SK-N-SH (cell line): ENCODE results near the gene CLIC4. TPM values are rescaled to one million over a fixed set of nuclear protein-coding genes. Genes with fewer than 3 reads are reported as not detected.

ENCODE experiments used
- CTCF ChIA-PET: fragments of 300-600, 350-600 bp; formaldehyde crosslinking; extraction: SDS; loops from one replicate; lab custom pipeline; 2021; lab: Yijun Ruan, JAX
- POLR2A ChIA-PET: fragments of 350-600 bp; sonication (Branson Sonifier 250); formaldehyde crosslinking; extraction: SDS; loops from one replicate; lab custom pipeline; 2020; ENCODE audit warnings: antibody characterized with exemption, inconsistent platforms; lab: Yijun Ruan, JAX
- DNase-seq: peaks from one replicate; pipeline ENCODE4 v3.0.0; 2012
- H2AFZ ChIP-seq: fragments of 200-600 bp; sonication (generic); 2 replicates; pipeline ENCODE4 v1.8.1; 2016; ENCODE audit warnings: antibody characterized with exemption, mild to moderate bottlenecking, low read depth
- H3F3A ChIP-seq: fragments of 200-600 bp; sonication (generic); replicated peaks from 2 replicates; pipeline ENCODE3; 2016; ENCODE audit warnings: antibody characterized with exemption, mild to moderate bottlenecking; ENCODE audit not compliant: insufficient read depth
- H3K27ac ChIP-seq, 2 experiments: fragments of 200-500 bp in 1 of 2; fragments of 200-600 bp in 1 of 2; sonication (Bioruptor generic) in 1 of 2; sonication (generic), shearing (Covaris generic) in 1 of 2; 2 replicates each; pipeline versions ENCODE4 v1.5.1 to v1.6.1; 2014 to 2016; ENCODE audit warnings: low read depth in 2 of 2, inconsistent platforms in 1 of 2, low read length in 1 of 2, mild to moderate bottlenecking in 1 of 2, mixed read lengths in 1 of 2
- H3K27me3 ChIP-seq: fragments of 200-600 bp; sonication (generic), shearing (Covaris generic); 2 replicates; pipeline ENCODE4 v1.6.1; 2016; ENCODE audit warnings: mixed run types; ENCODE audit not compliant: insufficient read depth
- H3K36me3 ChIP-seq, 2 experiments: fragments of 200-500 bp in 1 of 2; fragments of 200-600 bp in 1 of 2; sonication (Bioruptor generic) in 1 of 2; sonication (generic) in 1 of 2; replicated peaks in 1 of 2; 2 replicates each; pipeline versions ENCODE3 to v1.5.1; 2014 to 2016; ENCODE audit warnings: low read length in 1 of 2, mild to moderate bottlenecking in 1 of 2; ENCODE audit not compliant: insufficient read depth in 2 of 2, control insufficient read depth in 1 of 2
- H3K4me1 ChIP-seq, 2 experiments: fragments of 200-500 bp in 1 of 2; fragments of 200-600 bp in 1 of 2; sonication (Bioruptor generic) in 1 of 2; sonication (generic), shearing (Covaris generic) in 1 of 2; 2 replicates each; pipeline versions ENCODE4 v1.5.1 to v1.6.1; 2014 to 2016; ENCODE audit warnings: low read depth in 1 of 2, low read length in 1 of 2, mixed run types in 1 of 2; ENCODE audit not compliant: insufficient read depth in 2 of 2, control insufficient read depth in 1 of 2
- H3K4me2 ChIP-seq: fragments of 200-600 bp; sonication (generic), shearing (Covaris generic); 2 replicates; pipeline ENCODE4 v1.6.1; 2017; ENCODE audit warnings: mixed run types
- H3K4me3 ChIP-seq, 2 experiments: fragments of 200-500 bp in 1 of 2; fragments of 200-600 bp in 1 of 2; sonication (Bioruptor generic) in 1 of 2; sonication (generic), shearing (Covaris generic) in 1 of 2; 2 replicates each; pipeline versions ENCODE4 v1.5.1 to v1.8.1; 2014 to 2016; ENCODE audit warnings: low read depth in 2 of 2, inconsistent platforms in 1 of 2, low read length in 1 of 2, mild to moderate bottlenecking in 1 of 2, mixed read lengths in 1 of 2, moderate library complexity in 1 of 2
- H3K79me2 ChIP-seq: fragments of 200-600 bp; sonication (generic); 2 replicates; pipeline ENCODE4 v1.8.1; 2017; ENCODE audit warnings: mild to moderate bottlenecking; ENCODE audit not compliant: insufficient read depth
- H3K9ac ChIP-seq: fragments of 200-600 bp; sonication (generic); 2 replicates; pipeline ENCODE4 v1.6.1; 2017; ENCODE audit warnings: mixed run types
- H3K9me2 ChIP-seq: fragments of 200-600 bp; sonication (generic); 2 replicates; pipeline ENCODE4 v1.6.1; 2017; ENCODE audit warnings: mixed run types
- H3K9me3 ChIP-seq: fragments of 200-600 bp; sonication (generic); 2 replicates; pipeline ENCODE4 v1.6.1; 2017; ENCODE audit warnings: mixed run types, mild to moderate bottlenecking, moderate library complexity
- H4K20me1 ChIP-seq: fragments of 200-600 bp; sonication (generic); 2 replicates; pipeline ENCODE4 v1.6.1; 2017; ENCODE audit warnings: mild to moderate bottlenecking, mixed run types; ENCODE audit not compliant: insufficient read depth
- CHD2 ChIP-seq: fragments of 150-350 bp; IDR thresholded peaks from 2 replicates; pipeline ENCODE4 v1.6.1; 2018; ENCODE audit warnings: low read length; ENCODE audit not compliant: partially characterized antibody
- EP300 ChIP-seq, 2 experiments: IDR thresholded peaks; 2 replicates each; pipeline versions ENCODE4 v1.4.0 to v1.6.1; 2012; ENCODE audit warnings: borderline replicate concordance in 1 of 2, low read depth in 1 of 2, low read length in 1 of 2
- EZH2phosphoT487 ChIP-seq: fragments of 200-600 bp; sonication (generic); IDR thresholded peaks from 2 replicates; pipeline ENCODE4 v1.6.1; 2017; ENCODE audit warnings: low read depth, mixed run types, mild to moderate bottlenecking, antibody characterized with exemption, moderate library complexity, borderline replicate concordance
- FOSL2 ChIP-seq: IDR thresholded peaks from 2 replicates; pipeline ENCODE4 v1.4.0; 2012; ENCODE audit warnings: low read depth, mild to moderate bottlenecking, moderate library complexity, borderline replicate concordance
- GABPA ChIP-seq: IDR thresholded peaks from 2 replicates; pipeline ENCODE4 v1.4.0; 2012; ENCODE audit warnings: low read depth, mild to moderate bottlenecking
- GATA2 ChIP-seq: sonication (generic); formaldehyde crosslinking; IDR thresholded peaks from 2 replicates; pipeline ENCODE4 v1.5.0; 2020; ENCODE audit warnings: mild to moderate bottlenecking, missing genetic modification reagents
- MXI1 ChIP-seq: IDR thresholded peaks from 2 replicates; pipeline ENCODE4 v1.6.1; 2012; ENCODE audit warnings: mild to moderate bottlenecking, low read depth, low read length, improper control_type of control experiment
- NRF1 ChIP-seq: IDR thresholded peaks from 2 replicates; pipeline ENCODE4 v1.6.1; 2012; ENCODE audit warnings: low read depth, mild to moderate bottlenecking, low read length
- RXRA ChIP-seq: IDR thresholded peaks from 2 replicates; pipeline ENCODE4 v1.4.0; 2012; ENCODE audit warnings: low read depth, mild to moderate bottlenecking, borderline replicate concordance
- SMC3 ChIP-seq: IDR thresholded peaks from 2 replicates; pipeline ENCODE4 v1.6.1; 2012; ENCODE audit warnings: low read depth, low read length, improper control_type of control experiment
- TAF1 ChIP-seq: IDR thresholded peaks from 2 replicates; pipeline ENCODE4 v1.6.1; 2012; ENCODE audit warnings: low read depth, mild to moderate bottlenecking, low read length, moderate library complexity, borderline replicate concordance
- TEAD4 ChIP-seq: IDR thresholded peaks from 2 replicates; pipeline ENCODE4 v1.4.0; 2012; ENCODE audit warnings: mild to moderate bottlenecking, borderline replicate concordance; ENCODE audit not compliant: insufficient read depth
- WGBS: methylation state at CpG from one replicate; pipeline ENCODE4 v1.1.6; 2017; ENCODE audit warnings: low lambda C conversion rate; 5-methylcytosine and 5-hydroxymethylcytosine counted together
- polyA plus RNA-seq, 3 experiments: library from polyadenylated mRNA; depleted of rRNA; stranded (reverse); fragments of >200 nt; gene quantifications; 2 replicates each; pipeline ENCODE4 v1.2.3, GENCODE V29; 2012
- TF ChIP-seq, protein P1 (sequence below): IDR thresholded peaks from 2 replicates; pipeline ENCODE4 v1.6.1; 2012; ENCODE audit warnings: mild to moderate bottlenecking, low read depth, low read length, moderate library complexity
- TF ChIP-seq, protein P2 (sequence below): IDR thresholded peaks from 2 replicates; pipeline ENCODE4 v1.4.0; 2012; ENCODE audit warnings: low read depth, borderline replicate concordance
- TF ChIP-seq, protein P3 (sequence below): fragments of 150-350 bp; IDR thresholded peaks from 2 replicates; pipeline ENCODE4 v1.6.1; 2017; ENCODE audit warnings: antibody characterized with exemption, low read length, low read depth, borderline replicate concordance
- TF ChIP-seq, protein P4 (sequence below): IDR thresholded peaks from 2 replicates; pipeline ENCODE4 v1.4.0; 2012; ENCODE audit warnings: low read depth, borderline replicate concordance

The CLIC4 gene
- polyA plus RNA-seq, 1 of the 3 experiments (the other 2 are of a cell fraction), result 66.4 TPM

DNA sequence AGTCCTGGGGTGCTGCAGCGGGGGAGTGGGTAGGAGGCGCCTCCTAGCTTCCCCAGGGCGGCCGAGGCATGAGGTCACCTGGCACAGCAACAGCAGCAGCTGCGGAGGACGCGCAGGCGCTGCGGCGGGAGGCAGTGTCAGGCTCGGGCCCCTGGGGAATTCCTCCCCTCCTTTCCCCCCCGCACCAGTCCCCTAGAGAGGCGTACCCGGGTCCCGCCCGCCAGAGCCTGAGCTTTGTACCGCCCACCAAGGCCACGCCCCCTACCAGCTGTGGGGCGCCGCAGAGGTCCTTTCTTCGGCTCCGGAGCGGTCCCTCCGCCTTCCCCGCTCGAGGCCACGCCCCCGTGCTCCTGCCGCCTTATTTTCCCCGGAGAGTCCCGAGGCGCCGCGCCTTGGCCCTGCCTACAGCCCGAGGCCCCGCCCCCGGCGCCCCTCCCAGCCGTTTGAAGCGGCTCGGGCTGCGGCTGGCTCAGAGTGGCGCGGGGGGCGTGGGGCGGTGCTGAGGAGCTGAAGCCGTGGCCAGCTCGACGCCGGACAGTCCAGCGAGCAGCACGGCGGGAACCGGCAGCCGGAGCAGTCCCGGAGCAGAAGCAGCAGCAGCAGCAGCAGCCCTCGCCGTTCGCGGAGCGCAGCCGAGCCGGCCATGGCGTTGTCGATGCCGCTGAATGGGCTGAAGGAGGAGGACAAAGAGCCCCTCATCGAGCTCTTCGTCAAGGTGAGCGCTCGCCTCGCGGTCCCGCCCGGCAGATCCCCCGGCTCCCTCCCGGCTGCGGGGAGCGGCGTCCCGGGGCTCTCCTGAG lies at the start of gene CLIC4 (continued):
- TF ChIP-seq NRF1 (peak; percentile 80), CHD2 (peak; percentile 10), FOSL2 (peak; percentile 22; the same call in 1 of the 2 replicates), MXI1 (no peak; the same call in 1 of the 2 replicates), SMC3 (no peak)
- TF ChIP-seq, protein P1, sequence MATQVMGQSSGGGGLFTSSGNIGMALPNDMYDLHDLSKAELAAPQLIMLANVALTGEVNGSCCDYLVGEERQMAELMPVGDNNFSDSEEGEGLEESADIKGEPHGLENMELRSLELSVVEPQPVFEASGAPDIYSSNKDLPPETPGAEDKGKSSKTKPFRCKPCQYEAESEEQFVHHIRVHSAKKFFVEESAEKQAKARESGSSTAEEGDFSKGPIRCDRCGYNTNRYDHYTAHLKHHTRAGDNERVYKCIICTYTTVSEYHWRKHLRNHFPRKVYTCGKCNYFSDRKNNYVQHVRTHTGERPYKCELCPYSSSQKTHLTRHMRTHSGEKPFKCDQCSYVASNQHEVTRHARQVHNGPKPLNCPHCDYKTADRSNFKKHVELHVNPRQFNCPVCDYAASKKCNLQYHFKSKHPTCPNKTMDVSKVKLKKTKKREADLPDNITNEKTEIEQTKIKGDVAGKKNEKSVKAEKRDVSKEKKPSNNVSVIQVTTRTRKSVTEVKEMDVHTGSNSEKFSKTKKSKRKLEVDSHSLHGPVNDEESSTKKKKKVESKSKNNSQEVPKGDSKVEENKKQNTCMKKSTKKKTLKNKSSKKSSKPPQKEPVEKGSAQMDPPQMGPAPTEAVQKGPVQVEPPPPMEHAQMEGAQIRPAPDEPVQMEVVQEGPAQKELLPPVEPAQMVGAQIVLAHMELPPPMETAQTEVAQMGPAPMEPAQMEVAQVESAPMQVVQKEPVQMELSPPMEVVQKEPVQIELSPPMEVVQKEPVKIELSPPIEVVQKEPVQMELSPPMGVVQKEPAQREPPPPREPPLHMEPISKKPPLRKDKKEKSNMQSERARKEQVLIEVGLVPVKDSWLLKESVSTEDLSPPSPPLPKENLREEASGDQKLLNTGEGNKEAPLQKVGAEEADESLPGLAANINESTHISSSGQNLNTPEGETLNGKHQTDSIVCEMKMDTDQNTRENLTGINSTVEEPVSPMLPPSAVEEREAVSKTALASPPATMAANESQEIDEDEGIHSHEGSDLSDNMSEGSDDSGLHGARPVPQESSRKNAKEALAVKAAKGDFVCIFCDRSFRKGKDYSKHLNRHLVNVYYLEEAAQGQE, result peak; percentile 75; the same call in 1 of the 2 replicates
- TF ChIP-seq, protein P2, sequence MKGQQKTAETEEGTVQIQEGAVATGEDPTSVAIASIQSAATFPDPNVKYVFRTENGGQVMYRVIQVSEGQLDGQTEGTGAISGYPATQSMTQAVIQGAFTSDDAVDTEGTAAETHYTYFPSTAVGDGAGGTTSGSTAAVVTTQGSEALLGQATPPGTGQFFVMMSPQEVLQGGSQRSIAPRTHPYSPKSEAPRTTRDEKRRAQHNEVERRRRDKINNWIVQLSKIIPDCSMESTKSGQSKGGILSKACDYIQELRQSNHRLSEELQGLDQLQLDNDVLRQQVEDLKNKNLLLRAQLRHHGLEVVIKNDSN, result 0 out of 2 replicates have a peak, but pooled peaks have one; percentile 52

DNA sequence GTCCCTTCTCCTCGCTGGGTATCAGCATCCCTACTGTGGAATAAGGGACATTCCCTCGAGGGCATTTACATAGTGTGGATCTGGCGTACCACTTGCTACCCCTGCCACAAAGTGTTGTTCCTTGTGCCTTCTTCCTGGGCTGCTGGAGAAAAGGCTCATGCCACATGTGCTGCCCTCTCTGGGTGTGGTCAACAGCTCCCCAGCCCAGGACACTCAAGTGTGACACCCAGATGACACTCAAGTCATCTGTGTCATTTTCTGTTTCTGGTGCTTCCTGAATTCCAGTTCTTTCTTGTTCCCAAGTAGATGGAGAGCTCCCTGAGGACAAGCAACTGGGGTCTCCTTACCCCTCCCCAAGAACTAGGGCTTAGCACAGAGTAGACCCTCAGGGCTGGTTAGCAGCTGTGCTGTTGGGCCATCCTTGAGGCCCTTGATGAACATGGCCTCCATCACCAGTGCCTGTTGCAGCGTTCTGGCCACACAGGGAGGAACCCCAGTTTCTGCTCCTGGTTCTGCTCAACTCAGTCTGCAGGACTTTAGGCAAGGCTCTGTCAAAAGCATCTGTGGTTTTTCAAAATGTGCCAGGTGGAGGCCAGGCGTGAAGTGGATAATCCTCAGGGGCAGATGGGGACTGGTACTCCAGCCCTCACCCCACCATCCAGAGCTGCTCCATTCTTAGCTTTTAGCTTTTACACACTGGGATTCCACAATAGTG lies 49.0 kb upstream of the CLIC4 start:
- Histone ChIP-seq H3K9me3 (no peaks in the 10 kb centered on the region), H3K27me3 (no peaks in the 10 kb centered on the region), H3K9ac (no peak overlapping the region), H2AFZ (no peak overlapping the region), H3K79me2 (no peaks in the 10 kb centered on the region), H3K4me1 (peaks cover 0 to 24% of the 10 kb centered on the region in 2 experiments; a peak in 1 of 4 replicates), H3K36me3 (no peaks in the 10 kb centered on the region), H3K9me2 (no peaks in the 10 kb centered on the region), H3K27ac (no peak overlapping the region; a peak in 1 of 4 replicates), H3K4me2 (no peak overlapping the region), H3K4me3 (no peak overlapping the region), H3F3A (no peaks in the 10 kb centered on the region), H4K20me1 (no peaks in the 10 kb centered on the region)
- DNase-seq, result no peak
- WGBS, result 96% methylated on average over 5 of the region's 5 CpGs
- POLR2A ChIA-PET, result no interaction called here
- TF ChIP-seq, protein P3, sequence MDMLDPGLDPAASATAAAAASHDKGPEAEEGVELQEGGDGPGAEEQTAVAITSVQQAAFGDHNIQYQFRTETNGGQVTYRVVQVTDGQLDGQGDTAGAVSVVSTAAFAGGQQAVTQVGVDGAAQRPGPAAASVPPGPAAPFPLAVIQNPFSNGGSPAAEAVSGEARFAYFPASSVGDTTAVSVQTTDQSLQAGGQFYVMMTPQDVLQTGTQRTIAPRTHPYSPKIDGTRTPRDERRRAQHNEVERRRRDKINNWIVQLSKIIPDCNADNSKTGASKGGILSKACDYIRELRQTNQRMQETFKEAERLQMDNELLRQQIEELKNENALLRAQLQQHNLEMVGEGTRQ, result no peak
- TF ChIP-seq GATA2 (CRISPR knock-in tag), result no peak
- no peak for TF ChIP-seq RXRA
- TF ChIP-seq GABPA, result no peak
- no peak for TF ChIP-seq FOSL2
- TF ChIP-seq, protein P4, sequence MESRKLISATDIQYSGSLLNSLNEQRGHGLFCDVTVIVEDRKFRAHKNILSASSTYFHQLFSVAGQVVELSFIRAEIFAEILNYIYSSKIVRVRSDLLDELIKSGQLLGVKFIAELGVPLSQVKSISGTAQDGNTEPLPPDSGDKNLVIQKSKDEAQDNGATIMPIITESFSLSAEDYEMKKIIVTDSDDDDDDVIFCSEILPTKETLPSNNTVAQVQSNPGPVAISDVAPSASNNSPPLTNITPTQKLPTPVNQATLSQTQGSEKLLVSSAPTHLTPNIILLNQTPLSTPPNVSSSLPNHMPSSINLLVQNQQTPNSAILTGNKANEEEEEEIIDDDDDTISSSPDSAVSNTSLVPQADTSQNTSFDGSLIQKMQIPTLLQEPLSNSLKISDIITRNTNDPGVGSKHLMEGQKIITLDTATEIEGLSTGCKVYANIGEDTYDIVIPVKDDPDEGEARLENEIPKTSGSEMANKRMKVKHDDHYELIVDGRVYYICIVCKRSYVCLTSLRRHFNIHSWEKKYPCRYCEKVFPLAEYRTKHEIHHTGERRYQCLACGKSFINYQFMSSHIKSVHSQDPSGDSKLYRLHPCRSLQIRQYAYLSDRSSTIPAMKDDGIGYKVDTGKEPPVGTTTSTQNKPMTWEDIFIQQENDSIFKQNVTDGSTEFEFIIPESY, result no peak
- no peak for TF ChIP-seq EP300 (IDR thresholded peaks at IDR 0.05; ENCODE audit: borderline replicate concordance in 1 of 2, low read depth in 1 of 2, low read length in 1 of 2)
- no peak for TF ChIP-seq EZH2phosphoT487
- no peak for TF ChIP-seq TEAD4
- TF ChIP-seq TAF1, result no peak
- CTCF ChIA-PET, result interaction anchor here (1.0 to 3.5 kb wide), 8 partner anchors 8 to 402 kb away, joined by 3 to 20 read pairs (median 4); partner anchors contain the start of gene CLIC4
